ENCODE results near the gene TMEM176A. TPM values are rescaled to one million over a fixed set of nuclear protein-coding genes. Genes with fewer than 3 reads are reported as not detected.
"Not testable (repeated sequence)": the region's sequence is repeated elsewhere in the genome, so short reads cannot be mapped to it uniquely, and the experiment has no call there.

The TMEM176A gene
- total RNA-seq, 1 donor from 2014 or later, result not detected

GRCh38 chr7:150788474-150789269 is 11.9 kb upstream of the TMEM176A start:
- DNase-seq, result no peak

GRCh38 chr7:150790416-150791075 is 10.0 kb upstream of the TMEM176A start:
- no peak for DNase-seq

GRCh38 chr7:150791304-150791703 is 9.3 kb upstream of the TMEM176A start:
- DNase-seq, result no peak

GRCh38 chr7:150791746-150792452 is 8.7 kb upstream of the TMEM176A start:
- DNase-seq, result no peak

GRCh38 chr7:150793569-150794238 is 6.9 kb upstream of the TMEM176A start:
- DNase-seq, result no peak

GRCh38 chr7:150797661-150798060 is 2.9 kb upstream of the TMEM176A start:
- no peak for DNase-seq

- DNase-seq, result no peak
Measured at GRCh38 chr7:150799156-150799555, 1.4 kb upstream of the TMEM176A start.

- DNase-seq, result no peak
Measured at GRCh38 chr7:150799741-150800580, 608 bp upstream of the TMEM176A start, which contains the start of gene TMEM176B. Gene TMEM176B (minus strand): TSS chr7:150800364. CDS start chr7:150796569, 3,795 bp downstream.

GRCh38 chr7:150801242-150801945 is 825 bp downstream of the TMEM176A start:
- DNase-seq, result no peak

GRCh38 chr7:150801946-150802771 is 1.6 kb downstream of the TMEM176A start:
- no peak for DNase-seq

- DNase-seq, result no peak
Measured at GRCh38 chr7:150803161-150803860, 2.7 kb downstream of the TMEM176A start.

GRCh38 chr7:150804802-150805201 is 4.2 kb downstream of the TMEM176A start:
- DNase-seq, result no peak

GRCh38 chr7:150805864-150806263 is 5.3 kb downstream of the TMEM176A start:
- no peak for DNase-seq

GRCh38 chr7:150806454-150806853 is 5.9 kb downstream of the TMEM176A start:
- no peak for DNase-seq

- DNase-seq, result no peak
Measured at GRCh38 chr7:150806863-150807262, 6.3 kb downstream of the TMEM176A start.

GRCh38 chr7:150807616-150808438 is 7.3 kb downstream of the TMEM176A start:
- not testable (repeated sequence) for DNase-seq

- no peak for DNase-seq
Measured at GRCh38 chr7:150814328-150815001, 13.9 kb downstream of the TMEM176A start.

GRCh38 chr7:150818971-150819370 is 18.4 kb downstream of the TMEM176A start:
- DNase-seq, result no peak

Measured in dermis blood vessel endothelial cell (primary cell).